ENCODE measurements around the gene GARIN5B.

Gene GARIN5B

DNA sequence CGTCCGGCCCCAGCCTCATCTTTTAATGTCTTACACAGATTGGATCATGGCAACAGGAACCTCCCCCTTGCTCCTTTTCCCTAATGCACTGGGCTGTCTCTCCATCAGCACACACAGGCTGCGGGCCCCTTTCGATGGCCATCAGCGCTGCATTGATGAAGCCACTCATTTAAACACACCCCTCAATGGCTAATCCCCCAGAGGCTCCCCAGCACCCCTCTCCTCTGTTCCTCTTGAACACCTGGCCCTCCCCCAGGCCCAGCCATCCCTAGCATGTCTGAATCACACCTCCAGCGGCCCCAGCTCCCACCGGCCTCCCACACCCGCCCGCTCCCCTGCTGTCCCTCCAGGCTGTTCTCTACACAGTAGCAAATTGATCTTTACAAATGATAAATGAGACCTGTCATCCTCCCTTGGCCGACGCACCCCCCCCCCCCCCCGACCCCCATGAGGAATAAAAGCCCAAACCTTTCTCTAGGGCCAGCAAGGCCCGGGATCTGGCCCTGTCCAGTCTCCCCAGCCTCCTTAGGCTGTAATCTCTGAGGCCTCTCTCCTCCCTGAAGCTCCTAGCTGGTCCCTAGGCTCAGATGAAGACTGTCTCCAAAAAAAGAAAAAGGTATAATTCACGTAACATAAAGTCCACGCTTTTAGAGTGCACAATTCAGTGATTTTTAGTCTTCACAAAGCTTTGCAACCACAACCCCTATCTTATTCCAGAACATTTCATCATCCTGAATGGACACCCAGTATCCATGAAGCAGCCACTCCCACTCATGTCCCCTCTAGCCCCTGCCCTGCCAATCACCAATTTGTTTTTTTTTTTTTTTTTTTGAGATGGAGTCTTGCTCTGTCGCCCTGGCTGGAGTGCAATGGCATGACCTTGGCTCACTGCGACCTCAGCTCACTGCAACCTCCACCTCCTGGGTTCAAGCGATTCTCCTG, 30.0 kb upstream of the GARIN5B start:
- in situ Hi-C loops (cut with MboI; ENCODE audit: low sequenced_read_pairs, unreplicated experiment), result no loop called here
- no peak for DNase-seq (ENCODE audit: low spot score)
- TF ChIP-seq, protein P1, sequence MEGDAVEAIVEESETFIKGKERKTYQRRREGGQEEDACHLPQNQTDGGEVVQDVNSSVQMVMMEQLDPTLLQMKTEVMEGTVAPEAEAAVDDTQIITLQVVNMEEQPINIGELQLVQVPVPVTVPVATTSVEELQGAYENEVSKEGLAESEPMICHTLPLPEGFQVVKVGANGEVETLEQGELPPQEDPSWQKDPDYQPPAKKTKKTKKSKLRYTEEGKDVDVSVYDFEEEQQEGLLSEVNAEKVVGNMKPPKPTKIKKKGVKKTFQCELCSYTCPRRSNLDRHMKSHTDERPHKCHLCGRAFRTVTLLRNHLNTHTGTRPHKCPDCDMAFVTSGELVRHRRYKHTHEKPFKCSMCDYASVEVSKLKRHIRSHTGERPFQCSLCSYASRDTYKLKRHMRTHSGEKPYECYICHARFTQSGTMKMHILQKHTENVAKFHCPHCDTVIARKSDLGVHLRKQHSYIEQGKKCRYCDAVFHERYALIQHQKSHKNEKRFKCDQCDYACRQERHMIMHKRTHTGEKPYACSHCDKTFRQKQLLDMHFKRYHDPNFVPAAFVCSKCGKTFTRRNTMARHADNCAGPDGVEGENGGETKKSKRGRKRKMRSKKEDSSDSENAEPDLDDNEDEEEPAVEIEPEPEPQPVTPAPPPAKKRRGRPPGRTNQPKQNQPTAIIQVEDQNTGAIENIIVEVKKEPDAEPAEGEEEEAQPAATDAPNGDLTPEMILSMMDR (IDR thresholded peaks at IDR 0.05; ENCODE audit: borderline replicate concordance, control extremely low read depth, extremely low read depth, insufficient read depth, missing control alignments), result no peak

DNA sequence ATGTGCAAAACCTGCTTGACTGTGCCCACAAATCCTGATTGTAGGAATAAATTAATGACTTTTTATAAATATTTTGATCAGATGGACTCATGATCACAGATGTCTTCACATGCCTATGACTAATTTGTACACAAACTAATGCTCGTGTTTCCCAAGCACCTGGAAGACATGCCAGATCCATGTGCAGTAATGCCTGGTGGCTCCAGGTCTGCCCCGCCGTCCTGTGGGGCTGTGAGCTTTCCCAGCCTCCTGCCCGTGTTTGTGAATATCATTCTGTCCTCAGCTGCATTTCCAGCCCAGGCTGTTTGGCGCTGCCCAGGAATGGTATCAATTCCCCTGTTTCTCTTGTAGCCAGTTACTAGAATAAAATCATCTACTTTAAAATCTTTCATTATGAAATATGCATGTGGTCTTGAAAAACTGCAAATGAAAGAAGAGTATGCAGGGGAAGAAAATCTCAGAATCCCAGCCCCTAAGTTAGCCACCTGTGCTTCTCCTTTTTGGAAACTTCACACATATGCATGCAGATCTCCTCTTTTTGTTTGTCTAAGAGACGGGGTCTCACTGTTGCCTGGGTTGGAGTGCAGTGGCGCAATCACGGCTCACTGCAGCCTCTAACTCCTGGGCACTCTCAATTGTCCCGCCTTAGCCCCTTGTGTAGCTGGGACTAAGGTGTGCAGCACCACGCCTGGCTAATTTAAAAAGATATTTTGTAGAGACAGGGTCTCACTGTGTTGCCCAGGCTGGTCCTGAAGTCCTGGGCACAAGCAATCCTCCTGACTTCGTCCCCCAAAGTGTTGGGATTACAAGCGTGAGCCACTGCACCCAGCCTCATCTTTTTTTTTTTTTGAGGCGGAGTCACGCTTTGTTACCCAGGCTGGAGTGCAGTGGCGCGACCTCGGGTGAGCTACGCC, 28.9 kb upstream of the GARIN5B start:
- DNase-seq (ENCODE audit: low spot score), result no peak
- in situ Hi-C loops (cut with MboI; ENCODE audit: low sequenced_read_pairs, unreplicated experiment), result no loop called here
- TF ChIP-seq, protein P1 (IDR thresholded peaks at IDR 0.05; ENCODE audit: borderline replicate concordance, control extremely low read depth, extremely low read depth, insufficient read depth, missing control alignments), result no peak

DNA sequence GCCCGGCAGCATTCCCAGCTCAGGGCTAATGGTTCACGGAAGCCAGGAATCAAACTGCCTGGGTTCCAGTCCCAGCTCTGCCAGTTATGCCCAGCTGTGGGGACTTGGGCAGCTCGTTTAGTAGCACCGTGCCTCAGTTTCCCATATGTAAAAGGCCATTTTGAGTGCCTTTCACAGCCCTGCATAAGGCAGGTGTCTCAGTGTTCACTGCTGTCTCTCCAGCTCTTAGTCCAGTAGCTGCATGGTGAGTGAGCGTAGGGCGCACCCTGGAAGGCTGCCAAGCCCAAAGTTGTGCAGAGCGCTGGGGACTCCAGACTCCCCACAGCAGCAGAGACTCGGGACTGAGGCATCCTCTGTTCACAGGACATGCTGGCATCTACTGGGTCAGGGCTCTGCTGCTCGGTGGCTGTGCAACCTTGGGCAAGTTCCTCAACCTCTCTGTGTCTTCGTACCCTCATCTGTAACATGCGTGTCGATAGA, 28.2 kb upstream of the GARIN5B start:
- no peak for DNase-seq (ENCODE audit: low spot score)
- in situ Hi-C loops (cut with MboI; ENCODE audit: low sequenced_read_pairs, unreplicated experiment), result no loop called here

DNA sequence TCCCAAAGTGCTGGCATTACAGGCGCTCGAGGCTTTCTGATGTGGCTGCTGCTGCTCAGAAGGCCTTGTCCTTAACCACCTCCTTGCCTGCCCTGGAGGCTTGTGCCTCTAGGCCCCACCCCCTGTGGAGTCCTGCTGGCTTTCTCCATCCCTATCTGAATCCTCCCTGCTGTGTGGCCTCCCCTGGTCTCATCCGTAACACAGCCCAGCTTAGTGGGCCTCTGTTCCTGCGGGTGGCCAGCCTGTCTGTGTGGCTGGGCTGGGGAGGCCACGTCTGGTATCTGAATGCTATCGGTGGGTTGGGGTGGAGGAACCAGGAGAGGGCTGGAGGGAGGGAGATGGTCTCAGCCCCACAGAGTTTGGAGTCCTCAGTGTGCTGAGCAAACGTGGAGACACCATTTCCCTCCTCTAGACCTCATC, 27.4 kb upstream of the GARIN5B start:
- DNase-seq (ENCODE audit: low spot score), result no peak
- in situ Hi-C loops (cut with MboI; ENCODE audit: low sequenced_read_pairs, unreplicated experiment), result no loop called here
- TF ChIP-seq, protein P1 (IDR thresholded peaks at IDR 0.05; ENCODE audit: borderline replicate concordance, control extremely low read depth, extremely low read depth, insufficient read depth, missing control alignments), result no peak

More for the DNA sequence above, 28.2 kb upstream of the GARIN5B start:
- TF ChIP-seq, protein P1 (IDR thresholded peaks at IDR 0.05; ENCODE audit: borderline replicate concordance, control extremely low read depth, extremely low read depth, insufficient read depth, missing control alignments), result no peak

DNA sequence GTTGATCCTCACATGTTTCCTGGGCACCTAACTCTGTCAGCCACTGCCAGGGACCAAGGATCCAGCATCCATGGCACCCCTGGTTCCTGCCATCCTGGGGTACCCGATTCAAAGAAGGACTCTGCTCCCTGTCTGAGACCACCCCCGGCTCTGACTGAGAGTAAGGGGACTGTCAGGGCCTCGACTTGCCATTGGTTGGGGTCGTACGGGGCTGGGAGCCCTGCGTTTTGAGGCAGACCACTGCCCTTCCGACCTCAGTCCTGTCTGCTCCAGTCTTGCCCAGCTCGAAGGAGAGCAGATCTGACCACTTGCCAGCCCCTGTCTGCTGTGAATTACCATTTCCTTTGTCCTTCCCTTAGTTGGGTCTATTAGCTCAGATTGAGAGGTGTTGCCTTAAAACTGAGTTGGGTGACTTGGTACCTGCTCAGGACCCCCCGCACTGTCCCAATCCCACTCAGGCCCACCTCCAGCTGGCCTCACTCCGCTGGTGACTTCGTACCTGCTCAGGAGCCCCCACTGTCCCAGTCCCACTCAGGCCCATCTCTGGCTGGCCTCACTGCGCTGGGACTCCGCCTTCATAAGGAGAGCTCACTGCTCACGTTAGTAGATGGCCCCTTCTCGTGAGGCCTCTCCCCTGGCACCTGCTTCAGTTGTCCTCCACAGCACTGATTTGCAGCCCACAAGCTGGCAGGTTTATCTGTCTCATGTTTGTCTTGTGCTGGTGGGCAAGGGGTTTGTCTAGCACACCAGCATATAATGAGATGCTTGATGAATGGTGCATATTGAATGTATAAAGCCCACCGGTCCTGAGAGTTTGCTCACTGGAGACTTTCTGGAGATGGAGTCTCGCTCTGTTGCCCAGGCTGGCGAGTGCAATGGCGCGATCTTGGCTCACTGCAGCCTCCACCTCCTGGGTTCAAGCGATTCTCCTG, 26.6 kb upstream of the GARIN5B start:
- no peak for DNase-seq (ENCODE audit: low spot score)
- in situ Hi-C loops (cut with MboI; ENCODE audit: low sequenced_read_pairs, unreplicated experiment), result no loop called here
- TF ChIP-seq, protein P1 (IDR thresholded peaks at IDR 0.05; ENCODE audit: borderline replicate concordance, control extremely low read depth, extremely low read depth, insufficient read depth, missing control alignments), result no peak

Measured in GM13976 (cell line).